Measurements from ENCODE around the gene DCC.
"Not testable (repeated sequence)": the region's sequence is repeated elsewhere in the genome, so short reads cannot be mapped to it uniquely, and the experiment has no call there.

DCC gene

GRCh38 chr18:53508529-53508928 lies 1168.5 kb downstream of the DCC start:
- TF ChIP-seq CTCF (IDR thresholded peaks at IDR 0.05; ENCODE audit: insufficient read depth, low read depth, low read length, missing control alignments), result no peak
- no peak for DNase-seq (ENCODE audit: low read depth)
- H3K4me3 ChIP-seq (ENCODE audit: low read length), result no peak overlapping the region

- no peak overlapping the region for H3K4me3 ChIP-seq (ENCODE audit: low read length)
- DNase-seq (ENCODE audit: low read depth), result no peak
- TF ChIP-seq CTCF (IDR thresholded peaks at IDR 0.05; ENCODE audit: insufficient read depth, low read depth, low read length, missing control alignments), result no peak
Observed at GRCh38 chr18:53509886-53510285, 1169.9 kb downstream of the DCC start.

- not testable (repeated sequence) for DNase-seq (ENCODE audit: low read depth); H3K4me3 ChIP-seq (ENCODE audit: low read length)
Observed at GRCh38 chr18:53511725-53512124, 1171.7 kb downstream of the DCC start.

GRCh38 chr18:53521068-53521467 lies 1181.1 kb downstream of the DCC start:
- no peak for DNase-seq (ENCODE audit: low read depth)

GRCh38 chr18:53526101-53526870 lies 1186.3 kb downstream of the DCC start:
- H3K4me3 ChIP-seq (ENCODE audit: low read length), result no peak overlapping the region
- no peak for DNase-seq (ENCODE audit: low read depth)
- TF ChIP-seq CTCF (IDR thresholded peaks at IDR 0.05; ENCODE audit: insufficient read depth, low read depth, low read length, missing control alignments), result no peak

More at GRCh38 chr18:53521068-53521467, 1181.1 kb downstream of the DCC start:
- no peak overlapping the region for H3K4me3 ChIP-seq (ENCODE audit: low read length)
- no peak for TF ChIP-seq CTCF (IDR thresholded peaks at IDR 0.05; ENCODE audit: insufficient read depth, low read depth, low read length, missing control alignments)

GRCh38 chr18:53527365-53527764 lies 1187.4 kb downstream of the DCC start:
- TF ChIP-seq CTCF (IDR thresholded peaks at IDR 0.05; ENCODE audit: insufficient read depth, low read depth, low read length, missing control alignments), result no peak
- no peak for DNase-seq (ENCODE audit: low read depth)

GRCh38 chr18:53531187-53531586 lies 1191.2 kb downstream of the DCC start:
- no peak for TF ChIP-seq CTCF (IDR thresholded peaks at IDR 0.05; ENCODE audit: insufficient read depth, low read depth, low read length, missing control alignments)
- H3K4me3 ChIP-seq (ENCODE audit: low read length), result no peak overlapping the region

More at GRCh38 chr18:53527365-53527764, 1187.4 kb downstream of the DCC start:
- no peak overlapping the region for H3K4me3 ChIP-seq (ENCODE audit: low read length)

More at GRCh38 chr18:53531187-53531586, 1191.2 kb downstream of the DCC start:
- DNase-seq (ENCODE audit: low read depth), result no peak
